ENCODE measurements around the gene NKAIN2. TPM values are rescaled to one million over a fixed set of nuclear protein-coding genes. Genes with fewer than 3 reads are reported as not detected.

Gene NKAIN2
- total and polyA plus RNA-seq, 8 donors, result 0.02 to 0.09 TPM; not detected in 6

GRCh38 chr6:124670801-124671200, 867.1 kb downstream of the NKAIN2 start:
- no peak for TF ChIP-seq CTCF (IDR thresholded peaks at IDR 0.05)
- H3K4me3 ChIP-seq, result no peak overlapping the region
- DNase-seq (no peak), ATAC-seq (no peak), FAIRE-seq (no peak)
- no peaks in the 10 kb centered on the region for H3K27me3 ChIP-seq
- WGBS, 2 donors, result 43 to 49% methylated on average over 3 of the region's 3 CpGs
- intact Hi-C loops (cut with DNase I), result no loop called here
- H3K9me3 ChIP-seq, result no peaks in the 10 kb centered on the region
- no peaks in the 10 kb centered on the region for H3K36me3 ChIP-seq
- H3K4me1 ChIP-seq, result no peaks in the 10 kb centered on the region
- H3K27ac ChIP-seq, result no peak overlapping the region

GRCh38 chr6:124671324-124671723, 867.7 kb downstream of the NKAIN2 start:
- FAIRE-seq (no peak), ATAC-seq (no peak), DNase-seq (no peak)
- Histone ChIP-seq H3K9me3 (no peaks in the 10 kb centered on the region), H3K4me3 (no peak overlapping the region), H3K36me3 (no peaks in the 10 kb centered on the region), H3K27ac (no peak overlapping the region), H3K27me3 (no peaks in the 10 kb centered on the region), H3K4me1 (no peaks in the 10 kb centered on the region)
- intact Hi-C loops (cut with DNase I), result no loop called here
- TF ChIP-seq CTCF (IDR thresholded peaks at IDR 0.05), result no peak

- Histone ChIP-seq H3K9me3 (no peaks in the 10 kb centered on the region), H3K4me3 (no peak overlapping the region), H3K4me1 (no peaks in the 10 kb centered on the region), H3K27me3 (no peaks in the 10 kb centered on the region), H3K27ac (no peak overlapping the region), H3K36me3 (no peaks in the 10 kb centered on the region)
- 31 to 46% methylated on average over 1 of the region's 1 CpG for WGBS, 2 donors
- ATAC-seq (no peak), FAIRE-seq (no peak), DNase-seq (no peak)
- TF ChIP-seq CTCF (IDR thresholded peaks at IDR 0.05), result no peak
- intact Hi-C loops (cut with DNase I), result no loop called here
Observed at GRCh38 chr6:124674042-124674441, 870.4 kb downstream of the NKAIN2 start.

GRCh38 chr6:124676033-124676432, 872.4 kb downstream of the NKAIN2 start:
- Histone ChIP-seq H3K36me3 (no peaks in the 10 kb centered on the region), H3K9me3 (no peaks in the 10 kb centered on the region), H3K4me1 (no peaks in the 10 kb centered on the region), H3K27ac (no peak overlapping the region), H3K4me3 (no peak overlapping the region), H3K27me3 (no peaks in the 10 kb centered on the region)
- no peak for ATAC-seq
- no peak for FAIRE-seq
- WGBS, 2 donors, result 63 to 81% methylated on average over 3 of the region's 3 CpGs
- no peak for TF ChIP-seq CTCF (IDR thresholded peaks at IDR 0.05)
- intact Hi-C loops (cut with DNase I), result no loop called here
- DNase-seq, result no peak

GRCh38 chr6:124677874-124678273, 874.2 kb downstream of the NKAIN2 start:
- DNase-seq (no peak), FAIRE-seq (no peak), ATAC-seq (no peak)
- Histone ChIP-seq H3K9me3 (no peaks in the 10 kb centered on the region), H3K4me3 (no peak overlapping the region), H3K36me3 (no peaks in the 10 kb centered on the region), H3K27ac (no peak overlapping the region), H3K27me3 (no peaks in the 10 kb centered on the region), H3K4me1 (no peaks in the 10 kb centered on the region)
- no peak for TF ChIP-seq CTCF (IDR thresholded peaks at IDR 0.05)
- WGBS, 2 donors, result 0% methylated on average over 1 of the region's 1 CpG
- intact Hi-C loops (cut with DNase I), result no loop called here
